ENCODE data around the gene COX6B2.

Gene COX6B2

DNA sequence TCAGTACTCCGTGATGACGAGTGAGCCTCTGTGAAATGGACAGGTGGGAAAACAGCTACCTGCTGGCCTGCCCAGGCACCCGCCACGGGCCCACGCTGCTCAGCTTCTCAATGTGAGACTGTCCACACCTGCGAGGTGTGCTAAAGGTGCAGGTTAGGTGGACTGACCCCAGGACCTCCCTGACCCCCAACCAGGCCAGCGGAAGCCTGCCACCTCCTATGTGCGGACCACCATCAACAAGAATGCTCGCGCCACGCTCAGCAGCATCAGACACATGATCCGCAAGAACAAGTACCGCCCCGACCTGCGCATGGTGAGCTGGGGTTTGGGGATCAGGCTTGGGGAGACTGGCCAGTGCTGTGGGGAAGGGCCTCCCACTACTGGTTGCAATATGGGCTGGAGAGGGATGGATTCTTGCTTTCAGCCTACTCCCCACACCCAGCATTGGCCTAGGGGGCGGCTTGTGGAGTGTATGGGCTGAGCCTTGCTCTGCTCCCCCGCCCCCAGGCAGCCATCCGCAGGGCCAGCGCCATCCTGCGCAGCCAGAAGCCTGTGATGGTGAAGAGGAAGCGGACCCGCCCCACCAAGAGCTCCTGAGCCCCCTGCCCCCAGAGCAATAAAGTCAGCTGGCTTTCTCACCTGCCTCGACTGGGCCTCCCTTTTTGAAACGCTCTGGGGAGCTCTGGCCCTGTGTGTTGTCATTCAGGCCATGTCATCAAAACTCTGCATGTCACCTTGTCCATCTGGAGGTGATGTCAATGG lies 33.4 kb upstream of the COX6B2 start:
- H3K9me3 ChIP-seq (ENCODE audit: control insufficient read depth, insufficient read depth, low read length) = no peaks in the 10 kb centered on the region
- H3K27me3 ChIP-seq (ENCODE audit: control insufficient read depth, insufficient read depth, low read length) = peaks cover under 1% of the 10 kb centered on the region
- H3K4me3 ChIP-seq (ENCODE audit: low read depth, low read length) = peak overlapping the region; percentile 98
- peaks cover 40% of the 10 kb centered on the region for H3K36me3 ChIP-seq (ENCODE audit: control insufficient read depth, insufficient read depth, low read length)
- peaks cover 17% of the 10 kb centered on the region for H3K4me1 ChIP-seq (ENCODE audit: control insufficient read depth, insufficient read depth, low read length)
- H3K9ac ChIP-seq (ENCODE audit: low read depth, low read length) = peak overlapping the region; percentile 98

DNA sequence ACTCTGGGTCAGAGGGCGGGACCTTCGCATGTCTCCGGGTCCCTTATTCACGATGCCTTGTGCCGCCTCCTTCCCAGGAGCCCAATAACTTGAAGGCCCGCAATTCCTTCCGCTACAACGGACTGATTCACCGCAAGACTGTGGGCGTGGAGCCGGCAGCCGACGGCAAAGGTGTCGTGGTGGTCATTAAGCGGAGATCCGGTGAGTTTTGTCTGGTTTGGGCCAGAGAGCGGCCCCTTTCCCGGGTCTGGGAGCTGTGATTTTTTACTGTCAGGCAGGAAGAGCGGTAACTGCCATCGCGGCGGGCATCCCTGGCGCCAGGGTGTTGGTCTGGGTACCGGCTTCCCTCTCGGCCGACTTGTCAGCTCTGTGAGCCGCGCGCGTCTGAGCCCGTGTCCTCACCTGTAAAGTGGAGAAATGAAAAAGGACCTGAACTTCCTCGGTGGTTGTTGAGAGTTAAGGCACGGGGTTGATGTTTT lies 32.0 kb upstream of the COX6B2 start:
- peaks cover 11% of the 10 kb centered on the region for H3K27me3 ChIP-seq (ENCODE audit: control insufficient read depth, insufficient read depth, low read length)
- H3K36me3 ChIP-seq (ENCODE audit: control insufficient read depth, insufficient read depth, low read length) = peaks cover 40% of the 10 kb centered on the region
- H3K4me3 ChIP-seq (ENCODE audit: low read depth, low read length) = peak overlapping the region; percentile 98
- no peaks in the 10 kb centered on the region for H3K9me3 ChIP-seq (ENCODE audit: control insufficient read depth, insufficient read depth, low read length)
- peak overlapping the region; percentile 98 for H3K9ac ChIP-seq (ENCODE audit: low read depth, low read length)
- peaks cover 15% of the 10 kb centered on the region for H3K4me1 ChIP-seq (ENCODE audit: control insufficient read depth, insufficient read depth, low read length)

DNA sequence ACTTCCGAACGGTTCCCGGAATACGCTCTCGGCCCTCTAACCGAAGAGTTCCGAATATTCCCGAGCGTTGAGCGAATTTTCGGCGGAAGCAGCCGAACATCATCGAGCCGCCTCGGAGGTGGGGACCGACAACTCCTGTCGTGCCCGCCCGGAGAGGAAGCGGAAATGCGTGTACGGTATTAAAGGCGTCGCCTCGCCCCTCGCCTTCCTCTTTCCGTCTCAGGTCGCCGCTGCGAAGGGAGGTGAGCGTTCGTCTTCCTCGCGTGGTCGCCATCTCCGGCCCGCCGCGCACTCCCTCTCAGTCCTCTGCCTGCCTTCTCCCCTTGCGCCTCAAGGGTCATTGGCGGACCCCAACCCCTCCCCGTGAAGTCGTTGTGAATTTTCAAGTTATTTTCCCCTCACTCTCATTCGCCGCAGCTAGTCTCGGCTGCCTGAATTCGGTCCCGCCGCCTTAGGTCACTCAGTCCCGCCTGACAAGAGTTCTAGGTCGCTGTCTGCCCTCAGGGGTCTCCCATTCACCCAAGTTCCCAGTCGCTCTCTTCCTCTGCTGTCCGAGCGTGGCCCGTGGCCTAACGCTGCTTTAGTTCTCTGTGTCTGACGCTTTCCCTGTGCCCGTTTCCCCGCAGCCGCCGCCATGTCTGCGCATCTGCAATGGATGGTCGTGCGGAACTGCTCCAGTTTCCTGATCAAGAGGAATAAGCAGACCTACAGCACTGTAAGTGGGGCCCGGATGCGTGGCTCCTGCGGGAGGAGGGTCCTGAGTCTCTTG lies 31.4 kb upstream of the COX6B2 start, which contains the start of gene RPL28:
RPL28 (plus strand) TSS at position 209 of the 769 bp plus-strand sequence; CDS start at position 635, 426 bp downstream.
- peaks cover 40% of the 10 kb centered on the region for H3K36me3 ChIP-seq (ENCODE audit: control insufficient read depth, insufficient read depth, low read length)
- H3K4me1 ChIP-seq (ENCODE audit: control insufficient read depth, insufficient read depth, low read length) = peaks cover 15% of the 10 kb centered on the region
- no peaks in the 10 kb centered on the region for H3K9me3 ChIP-seq (ENCODE audit: control insufficient read depth, insufficient read depth, low read length)
- H3K4me3 ChIP-seq (ENCODE audit: low read depth, low read length) = peak within 1 kb of the TSS; percentile 98
- peaks cover 11% of the 10 kb centered on the region for H3K27me3 ChIP-seq (ENCODE audit: control insufficient read depth, insufficient read depth, low read length)
- H3K9ac ChIP-seq (ENCODE audit: low read depth, low read length) = peak within 1 kb of the TSS; percentile 98

DNA sequence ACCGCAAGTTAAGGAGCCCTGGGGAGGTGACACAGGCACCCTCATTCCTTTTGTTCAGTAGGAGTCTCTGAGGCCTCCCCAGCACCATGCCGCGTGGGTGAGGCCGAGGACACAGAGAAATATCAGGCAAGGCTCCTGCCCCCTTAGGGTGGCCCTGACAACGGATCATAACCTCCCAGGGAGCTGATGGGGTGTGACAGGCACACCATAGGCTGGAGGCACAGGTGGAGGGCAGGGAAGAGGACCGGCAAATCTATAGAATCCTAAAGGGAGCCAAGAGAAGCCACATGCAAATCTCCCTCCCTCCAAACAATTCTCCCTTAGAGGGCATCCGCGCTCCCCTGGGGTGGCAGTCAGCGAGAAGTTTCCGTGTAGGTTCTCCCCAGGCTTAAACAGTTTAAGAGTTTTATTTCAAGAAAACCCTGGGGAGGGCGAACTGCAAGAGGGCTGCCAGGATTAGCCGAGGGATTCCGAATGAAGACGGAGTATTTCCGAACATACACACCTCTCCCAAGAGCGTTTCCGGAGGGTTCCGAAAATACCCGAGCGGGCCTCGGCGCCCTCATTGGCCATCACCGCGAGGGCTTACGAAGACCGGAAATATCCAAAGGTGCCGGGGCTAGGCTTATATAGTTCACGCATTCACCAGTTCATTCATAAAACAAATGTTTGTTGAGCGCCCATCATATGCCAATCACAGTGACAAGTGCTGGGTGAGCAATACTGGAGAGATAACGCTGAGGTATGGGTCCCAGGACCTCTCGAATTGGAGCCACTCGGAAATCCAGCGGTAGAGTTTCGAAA lies 30.6 kb upstream of the COX6B2 start:
- Histone ChIP-seq H3K9me3 (ENCODE audit: control insufficient read depth, insufficient read depth, low read length) (no peaks in the 10 kb centered on the region), H3K36me3 (ENCODE audit: control insufficient read depth, insufficient read depth, low read length) (peaks cover 40% of the 10 kb centered on the region), H3K9ac (ENCODE audit: low read depth, low read length) (peak overlapping the region; percentile 91), H3K27me3 (ENCODE audit: control insufficient read depth, insufficient read depth, low read length) (peaks cover 11% of the 10 kb centered on the region), H3K4me3 (ENCODE audit: low read depth, low read length) (peak overlapping the region; percentile 98), H3K4me1 (ENCODE audit: control insufficient read depth, insufficient read depth, low read length) (peaks cover 15% of the 10 kb centered on the region)

DNA sequence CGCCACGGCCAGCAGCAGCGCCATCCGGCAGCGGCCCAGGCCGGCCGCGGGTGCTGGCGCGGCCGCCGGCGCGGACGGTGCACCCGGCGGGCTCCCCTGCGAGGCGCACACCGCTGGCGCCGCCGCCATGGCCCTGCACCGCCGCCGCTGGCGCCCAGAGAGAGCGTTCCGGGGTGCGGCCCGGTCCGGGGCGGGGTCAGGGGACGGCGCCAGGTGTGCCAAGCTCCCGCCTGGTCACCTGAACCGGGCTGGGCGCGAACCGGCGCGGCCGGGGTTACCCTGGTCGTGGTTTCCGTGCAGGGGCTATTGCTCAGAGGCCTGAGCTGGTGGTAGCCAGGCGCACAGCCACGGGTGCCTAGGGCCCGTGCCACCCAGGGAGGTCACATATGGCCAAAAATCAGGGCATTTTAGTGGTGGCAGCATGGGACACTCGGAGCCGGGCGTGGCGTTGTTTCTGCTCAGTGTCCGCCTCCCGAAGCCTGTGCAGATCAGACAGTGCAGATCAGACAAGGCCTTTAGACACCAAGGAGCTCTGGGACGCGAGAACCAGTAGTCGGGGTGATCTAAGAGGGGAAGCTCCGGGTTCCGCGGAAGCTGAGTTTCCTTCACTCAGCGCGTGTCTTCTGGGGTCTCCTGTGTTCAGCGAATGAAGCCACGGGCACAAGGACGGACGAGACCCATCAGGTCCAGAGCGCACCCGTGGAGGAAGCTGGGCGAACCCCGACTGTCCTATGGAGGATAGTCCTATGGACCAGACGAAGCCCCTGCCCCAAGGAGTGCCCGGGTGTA lies 29.8 kb upstream of the COX6B2 start, which contains the start of gene TMEM238:
TMEM238 (minus strand) TSS at position 162 of the 789 bp plus-strand sequence; CDS start at position 129, 33 bp downstream.
- Histone ChIP-seq H3K27me3 (ENCODE audit: control insufficient read depth, insufficient read depth, low read length) (peaks cover 13% of the 10 kb centered on the region), H3K9ac (ENCODE audit: low read depth, low read length) (peak within 1 kb of the TSS; percentile 54), H3K9me3 (ENCODE audit: control insufficient read depth, insufficient read depth, low read length) (no peaks in the 10 kb centered on the region), H3K36me3 (ENCODE audit: control insufficient read depth, insufficient read depth, low read length) (peaks cover 36% of the 10 kb centered on the region), H3K4me3 (ENCODE audit: low read depth, low read length) (peak within 1 kb of the TSS; percentile 98), H3K4me1 (ENCODE audit: control insufficient read depth, insufficient read depth, low read length) (peaks cover 14% of the 10 kb centered on the region)

DNA sequence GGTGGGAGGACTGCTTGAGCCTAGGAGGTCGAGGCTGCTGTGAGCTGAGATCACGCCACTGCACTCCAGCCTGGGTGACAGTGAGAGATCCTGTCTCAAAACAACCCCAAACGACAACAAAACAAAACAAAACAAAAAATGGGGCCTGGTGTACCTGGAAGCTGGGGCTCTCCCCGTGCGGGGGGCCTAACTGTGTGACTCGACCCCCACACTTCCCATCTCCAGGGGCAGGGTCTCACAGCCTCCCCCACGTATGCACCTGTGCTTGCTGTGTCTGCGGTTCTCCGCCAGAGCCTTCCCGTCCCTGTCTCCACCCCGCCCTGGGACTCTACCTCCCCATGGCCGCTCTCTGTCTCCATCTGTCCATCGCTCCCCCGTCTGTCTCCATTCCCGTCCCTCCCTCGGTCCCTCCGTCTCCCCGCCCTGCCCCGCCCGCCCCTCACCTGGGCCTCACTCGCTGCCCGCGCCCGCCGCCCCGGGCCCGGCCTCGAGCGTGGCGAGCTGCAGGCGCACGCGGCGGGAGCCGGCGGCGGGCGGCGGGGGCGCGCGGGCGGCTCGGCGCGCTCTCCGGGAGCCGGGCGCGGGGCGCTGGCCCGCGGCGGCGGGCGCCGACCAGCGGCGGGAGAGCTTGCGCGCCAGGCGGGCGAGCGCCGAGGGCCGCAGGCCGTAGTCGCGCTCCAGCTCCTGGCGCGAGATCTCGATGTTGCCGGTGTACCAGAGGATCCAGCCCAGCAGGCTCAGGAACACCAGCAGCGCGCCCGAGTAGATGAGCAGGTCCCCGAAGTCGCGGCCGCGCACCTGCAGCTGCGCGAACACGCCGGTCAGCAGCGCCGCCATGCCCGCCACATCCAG lies 29.0 kb upstream of the COX6B2 start:
- peak overlapping the region; percentile 54 for H3K9ac ChIP-seq (ENCODE audit: low read depth, low read length)
- no peaks in the 10 kb centered on the region for H3K9me3 ChIP-seq (ENCODE audit: control insufficient read depth, insufficient read depth, low read length)
- peak overlapping the region; percentile 98 for H3K4me3 ChIP-seq (ENCODE audit: low read depth, low read length)
- H3K4me1 ChIP-seq (ENCODE audit: control insufficient read depth, insufficient read depth, low read length) = peaks cover 18% of the 10 kb centered on the region
- peaks cover 17% of the 10 kb centered on the region for H3K27me3 ChIP-seq (ENCODE audit: control insufficient read depth, insufficient read depth, low read length)
- H3K36me3 ChIP-seq (ENCODE audit: control insufficient read depth, insufficient read depth, low read length) = peaks cover 28% of the 10 kb centered on the region

DNA sequence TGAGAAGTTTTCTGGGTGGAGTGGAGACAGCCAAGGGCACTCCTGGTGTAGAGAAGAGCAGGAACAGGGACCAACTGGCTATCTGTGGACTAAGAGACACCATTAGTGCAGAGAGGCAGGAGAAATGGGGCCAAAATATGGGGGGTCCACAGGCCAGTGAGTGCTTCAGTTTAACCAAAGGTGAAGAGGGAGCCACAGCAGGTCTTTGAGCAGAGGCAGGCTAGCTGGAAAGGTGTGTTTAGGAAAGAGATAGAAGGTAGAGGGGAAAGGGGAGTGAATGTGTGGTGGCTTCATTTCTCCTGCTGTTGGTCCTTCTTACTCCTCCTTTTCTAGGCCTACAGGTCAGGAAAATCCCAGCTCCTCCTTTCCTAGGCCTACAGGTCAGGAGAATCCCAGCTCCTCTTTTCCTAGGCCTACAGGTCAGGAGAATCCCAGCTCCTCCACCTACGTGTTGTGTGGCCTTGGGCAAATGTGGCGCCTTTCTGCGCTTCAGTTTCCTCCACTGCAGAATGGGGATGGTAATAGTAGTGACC lies 28.1 kb upstream of the COX6B2 start:
- Histone ChIP-seq H3K4me3 (ENCODE audit: low read depth, low read length) (peak overlapping the region; percentile 62), H3K36me3 (ENCODE audit: control insufficient read depth, insufficient read depth, low read length) (peaks cover 18% of the 10 kb centered on the region), H3K9me3 (ENCODE audit: control insufficient read depth, insufficient read depth, low read length) (no peaks in the 10 kb centered on the region), H3K27me3 (ENCODE audit: control insufficient read depth, insufficient read depth, low read length) (peaks cover 19% of the 10 kb centered on the region), H3K9ac (ENCODE audit: low read depth, low read length) (no peak overlapping the region), H3K4me1 (ENCODE audit: control insufficient read depth, insufficient read depth, low read length) (peaks cover 14% of the 10 kb centered on the region)

DNA sequence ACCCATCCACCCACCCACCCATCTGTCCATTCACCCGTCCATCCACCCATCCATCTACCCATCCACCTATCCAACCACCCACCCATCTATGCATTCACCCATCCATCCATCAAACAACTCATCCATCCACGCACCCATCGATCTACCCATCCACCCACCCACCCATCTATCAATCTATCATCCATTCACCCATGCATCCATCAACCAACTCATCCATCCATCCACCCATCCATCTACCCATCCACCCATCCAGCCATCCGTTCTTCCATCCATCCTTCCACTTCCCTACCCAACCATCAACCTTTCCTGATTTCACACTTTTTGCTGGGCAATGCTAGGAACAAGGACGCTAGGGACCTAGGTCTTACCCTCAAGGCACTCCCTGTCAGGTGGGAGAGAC lies 27.5 kb upstream of the COX6B2 start:
- Histone ChIP-seq H3K9me3 (ENCODE audit: control insufficient read depth, insufficient read depth, low read length) (no peaks in the 10 kb centered on the region), H3K9ac (ENCODE audit: low read depth, low read length) (no peak overlapping the region)

DNA sequence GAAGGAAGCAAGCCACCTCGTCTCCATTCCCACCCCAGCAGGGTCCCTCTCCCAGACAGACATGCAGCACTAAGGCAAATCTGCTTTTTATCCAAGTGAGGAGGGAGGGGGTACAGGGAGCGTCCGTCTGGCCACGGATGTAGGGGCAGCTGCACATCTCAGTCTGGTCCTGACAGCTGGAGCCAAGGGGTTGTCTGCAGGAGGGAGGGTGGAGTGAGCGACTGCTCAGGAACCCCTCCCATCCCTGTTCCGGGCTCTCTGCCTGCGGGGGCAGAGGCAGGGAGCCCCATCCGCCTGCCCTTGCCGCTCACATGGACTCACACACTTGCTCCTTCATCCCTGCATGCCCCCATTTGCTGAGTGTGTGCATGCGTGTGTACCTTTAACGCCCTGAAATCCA lies 24.7 kb upstream of the COX6B2 start:
- peaks cover 19% of the 10 kb centered on the region for H3K4me1 ChIP-seq (ENCODE audit: control insufficient read depth, insufficient read depth, low read length)
- no peak overlapping the region for H3K9ac ChIP-seq (ENCODE audit: low read depth, low read length)
- no peak overlapping the region for H3K4me3 ChIP-seq (ENCODE audit: low read depth, low read length)

More for the DNA sequence above, 27.5 kb upstream of the COX6B2 start:
- H3K4me1 ChIP-seq (ENCODE audit: control insufficient read depth, insufficient read depth, low read length) = peaks cover 9% of the 10 kb centered on the region
- H3K36me3 ChIP-seq (ENCODE audit: control insufficient read depth, insufficient read depth, low read length) = peaks cover 13% of the 10 kb centered on the region
- H3K4me3 ChIP-seq (ENCODE audit: low read depth, low read length) = no peak overlapping the region
- H3K27me3 ChIP-seq (ENCODE audit: control insufficient read depth, insufficient read depth, low read length) = peaks cover 19% of the 10 kb centered on the region

More for the DNA sequence above, 24.7 kb upstream of the COX6B2 start:
- Histone ChIP-seq H3K36me3 (ENCODE audit: control insufficient read depth, insufficient read depth, low read length) (no peaks in the 10 kb centered on the region), H3K27me3 (ENCODE audit: control insufficient read depth, insufficient read depth, low read length) (peaks cover 19% of the 10 kb centered on the region), H3K9me3 (ENCODE audit: control insufficient read depth, insufficient read depth, low read length) (no peaks in the 10 kb centered on the region)
